NB4 (cell line): Measurements from ENCODE around the gene HNRNPAB.

Source experiments
- TF ChIP-seq, protein P1 (sequence below): IDR thresholded peaks from one replicate; pipeline ENCODE4 v1.5.1; 2012; ENCODE audit warnings: low read depth, low read length
- TF ChIP-seq, protein P2 (sequence below): IDR thresholded peaks from 2 replicates; pipeline ENCODE4 v1.6.1; 2011; ENCODE audit warnings: low read depth, low read length

DNA sequence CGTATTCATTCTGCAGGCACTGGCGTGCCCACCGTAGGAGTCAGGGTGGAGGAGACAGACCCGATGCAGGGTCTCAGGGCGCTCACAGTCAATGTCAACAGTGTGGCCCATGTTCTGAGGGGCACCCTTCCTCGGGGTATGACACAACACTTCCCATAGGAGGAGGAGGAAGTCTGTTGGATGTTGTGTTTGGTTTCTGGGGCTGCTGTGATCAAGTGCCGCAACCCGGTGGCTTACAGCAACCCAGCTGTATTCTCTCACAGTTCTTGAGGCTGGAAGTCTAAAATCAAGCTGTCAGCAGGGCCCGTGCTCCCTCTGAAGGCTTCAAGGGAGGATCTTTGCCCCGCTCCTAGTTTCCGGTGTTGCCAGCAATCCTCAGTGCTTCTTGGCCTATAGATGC lies 5.6 kb upstream of the HNRNPAB start:
- TF ChIP-seq, protein P1, sequence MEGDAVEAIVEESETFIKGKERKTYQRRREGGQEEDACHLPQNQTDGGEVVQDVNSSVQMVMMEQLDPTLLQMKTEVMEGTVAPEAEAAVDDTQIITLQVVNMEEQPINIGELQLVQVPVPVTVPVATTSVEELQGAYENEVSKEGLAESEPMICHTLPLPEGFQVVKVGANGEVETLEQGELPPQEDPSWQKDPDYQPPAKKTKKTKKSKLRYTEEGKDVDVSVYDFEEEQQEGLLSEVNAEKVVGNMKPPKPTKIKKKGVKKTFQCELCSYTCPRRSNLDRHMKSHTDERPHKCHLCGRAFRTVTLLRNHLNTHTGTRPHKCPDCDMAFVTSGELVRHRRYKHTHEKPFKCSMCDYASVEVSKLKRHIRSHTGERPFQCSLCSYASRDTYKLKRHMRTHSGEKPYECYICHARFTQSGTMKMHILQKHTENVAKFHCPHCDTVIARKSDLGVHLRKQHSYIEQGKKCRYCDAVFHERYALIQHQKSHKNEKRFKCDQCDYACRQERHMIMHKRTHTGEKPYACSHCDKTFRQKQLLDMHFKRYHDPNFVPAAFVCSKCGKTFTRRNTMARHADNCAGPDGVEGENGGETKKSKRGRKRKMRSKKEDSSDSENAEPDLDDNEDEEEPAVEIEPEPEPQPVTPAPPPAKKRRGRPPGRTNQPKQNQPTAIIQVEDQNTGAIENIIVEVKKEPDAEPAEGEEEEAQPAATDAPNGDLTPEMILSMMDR: no peak
- TF ChIP-seq, protein P2, sequence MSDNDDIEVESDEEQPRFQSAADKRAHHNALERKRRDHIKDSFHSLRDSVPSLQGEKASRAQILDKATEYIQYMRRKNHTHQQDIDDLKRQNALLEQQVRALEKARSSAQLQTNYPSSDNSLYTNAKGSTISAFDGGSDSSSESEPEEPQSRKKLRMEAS: no peak
